HG03135 (cell line): Measurements from ENCODE around the gene ZNF330.
A peak's percentile ranks its signal among the peaks of the same experiment; 100 is the strongest.
"Not testable (repeated sequence)": the region's sequence is repeated elsewhere in the genome, so short reads cannot be mapped to it uniquely, and the experiment has no call there.

Source experiments
- ATAC-seq: cut with Tn5 transposase; IDR thresholded peaks from one replicate; pipeline ENCODE4 v1.9.1; 2021; ENCODE audit warnings: mild to moderate bottlenecking, moderate library complexity; ENCODE audit not compliant: unreplicated experiment

ZNF330 gene

DNA sequence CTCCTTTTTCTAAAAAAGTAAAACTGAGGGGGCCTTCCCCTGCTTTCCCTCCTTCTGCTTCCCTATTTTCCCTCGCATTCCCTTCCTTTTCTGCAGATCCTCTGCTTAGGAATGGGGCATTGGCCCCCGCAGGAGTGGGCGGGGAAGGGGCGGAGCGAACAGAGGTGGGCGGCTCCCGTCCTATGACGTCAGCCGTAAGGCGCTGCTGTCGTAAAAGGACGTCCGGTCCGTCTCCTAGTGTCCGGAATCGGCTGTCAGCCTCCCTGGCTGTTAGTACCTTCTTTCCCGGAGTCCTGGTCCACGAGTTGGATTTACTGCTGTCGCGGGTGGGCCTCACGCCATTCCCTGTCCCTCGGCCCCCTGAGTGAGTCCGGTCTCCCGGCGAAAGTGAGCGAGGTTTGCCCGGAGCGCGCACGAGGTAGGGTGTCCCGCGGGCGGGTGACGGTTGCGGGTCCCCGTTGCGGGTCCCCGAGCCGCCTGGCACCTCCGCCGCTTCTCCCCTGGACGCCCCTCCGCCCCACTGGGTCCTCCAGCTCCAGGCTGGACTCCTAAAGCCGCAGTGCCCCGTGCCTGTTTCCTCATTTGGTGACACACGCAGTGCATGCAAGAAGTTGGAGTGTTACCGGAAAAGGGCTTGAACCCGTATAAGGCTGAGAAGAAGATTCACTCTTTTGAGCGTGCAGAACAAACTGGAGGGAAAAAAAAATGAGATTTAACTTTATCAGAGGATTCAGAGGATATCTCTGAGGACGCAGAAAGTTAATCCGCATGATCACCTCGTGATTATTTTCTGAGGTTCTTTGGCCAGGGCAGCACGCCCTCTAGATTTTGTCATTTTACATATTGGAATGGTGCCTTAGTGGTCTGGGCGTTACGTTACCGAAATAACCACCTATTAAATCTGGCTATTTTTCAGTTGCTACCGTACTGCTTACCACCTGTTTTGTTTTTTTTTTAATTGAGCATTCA lies at the start of gene ZNF330:
TSS of gene ZNF330 (plus strand) at position 205 of the 969 bp plus-strand sequence. CDS start 1,477 bp downstream, outside the sequence.
- peak; percentile 90 for ATAC-seq

DNA sequence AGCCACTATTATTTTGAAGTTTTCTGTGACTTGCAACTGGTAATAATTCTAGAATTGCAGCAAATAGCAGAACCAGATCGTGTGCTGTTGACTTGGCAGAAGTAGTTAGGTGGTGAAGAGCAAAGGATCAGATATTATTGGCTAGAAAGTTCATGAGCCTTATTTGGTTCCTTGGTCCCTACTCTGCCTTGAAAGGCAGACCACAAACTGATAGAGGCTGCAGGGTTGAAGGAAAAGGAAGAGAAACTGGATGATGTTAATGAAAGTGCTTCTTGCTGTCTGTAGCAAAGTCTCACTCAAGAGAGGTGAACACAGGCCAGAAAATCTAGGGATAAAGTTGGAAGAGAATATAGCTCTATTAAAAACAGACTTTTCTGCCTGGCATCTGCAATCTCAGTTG lies 46.2 kb upstream of the ZNF330 start:
- no peak for ATAC-seq

- no peak for ATAC-seq
These were observed 43.5 kb upstream of the ZNF330 start for GRCh38 chr4:141177171-141177570.

- no peak for ATAC-seq
These were observed 41.0 kb upstream of the ZNF330 start for GRCh38 chr4:141179474-141180373.

GRCh38 chr4:141180991-141181761 lies 39.5 kb upstream of the ZNF330 start:
- ATAC-seq, result no peak

GRCh38 chr4:141183491-141183890 lies 37.2 kb upstream of the ZNF330 start:
- ATAC-seq, result not testable (repeated sequence)

DNA sequence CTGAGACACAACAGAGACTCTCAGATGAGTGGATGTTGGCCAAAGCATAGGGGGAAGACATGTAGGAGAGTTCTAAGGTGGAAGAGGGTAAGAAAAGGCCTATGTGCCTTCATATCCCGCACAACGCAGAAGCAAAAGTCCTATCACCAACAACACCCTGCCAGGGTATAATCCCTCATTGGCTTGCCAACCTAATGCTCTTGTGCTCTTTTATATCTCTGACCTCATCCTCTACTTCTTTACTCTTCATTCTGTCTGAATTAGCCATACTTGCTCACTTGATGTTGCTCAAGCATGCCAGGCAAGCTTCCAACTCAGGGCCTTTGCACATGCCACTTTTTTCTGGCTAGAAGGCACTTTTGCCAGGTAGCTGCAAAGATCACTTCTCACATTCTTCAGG lies 28.1 kb upstream of the ZNF330 start:
- ATAC-seq, result no peak

GRCh38 chr4:141193516-141194034 lies 27.1 kb upstream of the ZNF330 start:
- no peak for ATAC-seq

GRCh38 chr4:141195095-141195707 lies 25.5 kb upstream of the ZNF330 start:
- no peak for ATAC-seq

DNA sequence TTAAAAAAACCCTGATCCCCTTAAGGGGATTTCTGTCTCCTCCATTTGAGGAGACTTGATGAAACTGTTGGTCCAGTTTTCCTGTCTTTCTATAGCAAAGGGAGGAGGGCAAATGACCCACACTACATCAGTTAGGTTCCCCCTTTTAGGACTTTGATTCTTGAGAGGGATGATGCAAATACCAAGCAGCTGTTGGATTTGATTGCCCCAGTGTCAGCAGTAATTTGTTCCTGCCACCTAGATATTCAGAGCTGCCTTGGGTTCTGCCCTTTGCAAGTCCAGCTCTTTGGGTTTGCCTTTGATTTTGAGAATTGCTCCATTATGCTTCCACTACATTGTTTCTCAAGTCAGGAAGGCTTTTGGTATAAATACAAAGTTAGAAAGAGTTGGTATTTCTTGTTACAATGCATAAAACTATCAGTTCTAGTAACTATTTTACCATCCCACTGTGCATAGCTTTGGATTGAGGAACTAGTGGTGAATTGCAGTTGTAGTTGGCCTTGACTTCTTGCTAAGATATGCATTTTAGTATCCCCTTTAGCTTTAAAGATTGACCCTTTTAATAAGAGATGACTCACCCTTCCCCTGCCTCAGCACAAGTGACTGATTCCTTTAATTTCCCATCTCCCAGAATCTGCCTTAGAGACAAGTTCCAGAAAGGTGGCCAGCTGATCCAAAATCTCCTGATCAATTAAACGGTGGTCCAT lies 24.3 kb upstream of the ZNF330 start:
- ATAC-seq, result no peak

DNA sequence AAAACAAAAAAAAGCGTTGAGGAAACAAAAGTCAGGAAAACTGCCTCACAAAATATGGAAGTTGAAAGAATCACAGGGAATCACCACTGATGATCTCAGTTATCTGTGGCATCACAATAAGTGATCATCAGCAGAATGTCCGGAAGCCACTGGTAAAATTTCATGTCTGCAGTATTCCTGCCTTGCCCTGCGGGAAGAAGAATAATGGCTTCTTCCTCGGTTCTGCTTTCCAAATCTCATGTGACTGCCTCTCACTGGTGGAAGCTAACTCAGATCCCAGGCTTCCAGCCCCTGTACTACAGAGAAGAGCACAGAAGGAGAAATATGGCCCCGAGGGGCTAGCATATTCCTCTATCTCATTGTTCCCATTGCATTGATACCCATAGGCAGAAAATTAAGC lies 12.7 kb upstream of the ZNF330 start:
- ATAC-seq, result no peak

GRCh38 chr4:141210168-141210567 lies 10.5 kb upstream of the ZNF330 start:
- ATAC-seq, result no peak

- no peak for ATAC-seq
These were observed 7.1 kb upstream of the ZNF330 start for GRCh38 chr4:141213550-141213991.

- ATAC-seq, result no peak
These were observed 5.7 kb upstream of the ZNF330 start for GRCh38 chr4:141215030-141215429.

DNA sequence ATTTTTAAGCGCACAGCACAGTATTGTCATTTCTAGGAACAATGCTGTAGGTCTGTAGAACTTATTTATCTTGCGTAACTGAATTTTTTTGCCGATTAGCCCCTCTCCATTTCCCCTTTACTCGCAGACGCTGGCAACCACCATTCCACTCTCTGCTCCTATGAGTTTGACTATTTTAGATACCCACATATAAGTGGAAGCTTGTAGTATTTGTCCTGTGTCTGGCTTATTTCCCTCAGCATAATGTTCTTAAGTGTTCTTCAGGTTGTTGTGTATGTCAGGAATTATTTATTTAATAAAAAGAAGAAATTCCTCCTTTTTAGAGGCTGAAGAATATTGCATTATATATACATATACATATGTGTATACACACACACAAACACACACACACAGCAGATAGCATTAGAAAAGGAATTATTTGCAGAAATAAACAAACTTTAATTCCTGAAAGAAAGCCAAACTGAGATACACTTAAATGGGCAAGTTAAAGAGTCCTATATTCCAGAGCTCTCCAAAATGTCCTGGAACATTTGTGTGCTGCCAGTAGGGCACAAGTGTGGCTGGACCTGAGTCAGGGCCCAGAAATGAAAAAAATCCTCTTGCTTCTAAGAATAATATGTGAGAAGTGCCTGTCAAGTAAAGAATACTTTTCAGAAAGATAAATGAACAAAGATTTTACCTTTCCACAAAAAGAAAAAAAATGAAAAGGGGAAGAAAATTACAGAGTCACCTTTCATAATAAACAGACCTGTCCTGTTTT lies 4.5 kb upstream of the ZNF330 start:
- no peak for ATAC-seq

DNA sequence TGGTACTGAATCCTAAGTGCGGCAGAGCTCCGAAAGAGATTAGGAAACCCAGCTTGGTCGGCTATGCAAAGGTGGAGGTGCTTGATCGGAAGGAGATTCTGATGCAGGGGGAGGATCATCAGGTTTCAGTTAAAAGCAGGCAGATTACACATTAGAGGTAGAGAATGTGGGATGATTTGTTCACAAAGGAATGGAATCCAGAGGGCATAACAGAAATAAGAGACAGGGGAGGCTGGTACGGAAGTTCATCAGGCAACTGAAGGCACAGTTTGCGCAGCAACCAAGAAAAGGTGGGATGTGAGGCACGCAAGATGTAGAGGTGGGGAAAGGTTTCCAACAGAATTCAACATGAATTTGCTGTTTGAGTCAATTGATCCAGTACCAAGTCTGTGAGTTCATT lies 424 bp upstream of the ZNF330 start:
- ATAC-seq, result peak; percentile 3

- no peak for ATAC-seq
These were observed 2.7 kb downstream of the ZNF330 start for GRCh38 chr4:141223418-141223817.

- ATAC-seq, result not testable (repeated sequence)
These were observed 6.6 kb downstream of the ZNF330 start for GRCh38 chr4:141227280-141227679.
